Superior temporal gyrus (tissue), 1 donor: Measurements from ENCODE around the gene C6orf141.
A peak's percentile ranks its signal among the peaks of the same experiment; 100 is the strongest.

ENCODE experiments used
- DNase-seq: peaks from one replicate; pipeline ENCODE4 v3.0.0-alpha.2; 2016; ENCODE audit errors: extremely low spot score

The C6orf141 gene

GRCh38 chr6:49550492-49551077 is at the start of gene C6orf141:
Gene C6orf141, plus strand, starts transcription at chr6:49550668. Its CDS starts 125 bp downstream, at chr6:49550793.
- DNase-seq: no peak

- DNase-seq: no peak
Measured at GRCh38 chr6:49504666-49505065, 45.8 kb upstream of the C6orf141 start.

- DNase-seq: no peak
Measured at GRCh38 chr6:49506569-49507111, 43.8 kb upstream of the C6orf141 start.

GRCh38 chr6:49509342-49509741 is 41.1 kb upstream of the C6orf141 start:
- DNase-seq: no peak

- no peak for DNase-seq
Measured at GRCh38 chr6:49513153-49513989, 37.1 kb upstream of the C6orf141 start.

- DNase-seq: no peak
Measured at GRCh38 chr6:49514571-49515484, 35.6 kb upstream of the C6orf141 start.

- DNase-seq: no peak
Measured at GRCh38 chr6:49515485-49516146, 34.9 kb upstream of the C6orf141 start.

GRCh38 chr6:49516147-49516505 is 34.3 kb upstream of the C6orf141 start:
- no peak for DNase-seq

- DNase-seq: no peak
Measured at GRCh38 chr6:49517919-49518318, 32.5 kb upstream of the C6orf141 start.

- no peak for DNase-seq
Measured at GRCh38 chr6:49519660-49520059, 30.8 kb upstream of the C6orf141 start.

- no peak for DNase-seq
Measured at GRCh38 chr6:49522710-49523593, 27.5 kb upstream of the C6orf141 start.

- DNase-seq: no peak
Measured at GRCh38 chr6:49523901-49524300, 26.6 kb upstream of the C6orf141 start.

GRCh38 chr6:49524541-49524940 is 25.9 kb upstream of the C6orf141 start:
- DNase-seq: no peak

- DNase-seq: no peak
Measured at GRCh38 chr6:49526598-49526997, 23.9 kb upstream of the C6orf141 start.

- DNase-seq: no peak
Measured at GRCh38 chr6:49527320-49527719, 23.1 kb upstream of the C6orf141 start.

- DNase-seq: no peak
Measured at GRCh38 chr6:49528571-49528970, 21.9 kb upstream of the C6orf141 start.

- DNase-seq: no peak
Measured at GRCh38 chr6:49530141-49530776, 20.2 kb upstream of the C6orf141 start.

- DNase-seq: peak; percentile 91
Measured at GRCh38 chr6:49531774-49532569, 18.5 kb upstream of the C6orf141 start.

- DNase-seq: no peak
Measured at GRCh38 chr6:49535795-49536194, 14.7 kb upstream of the C6orf141 start.
